Suprapubic skin (tissue), 3 donors: ENCODE data around the gene MRNIP.

ENCODE experiments used
- CTCF ChIP-seq, 2 donors: fragments of 200-600 bp in 1 of 2; fragments of 450-650 bp in 1 of 2; sonication (generic) in 1 of 2; IDR thresholded peaks; one replicate each; pipeline ENCODE4 v1.5.1; 2016 to 2019; ENCODE audit warnings: antibody characterized with exemption in 2 of 2, mild to moderate bottlenecking in 1 of 2, moderate library complexity in 1 of 2
- POLR2A ChIP-seq, 2 donors: fragments of 450-650 bp; IDR thresholded peaks; one replicate each; pipeline ENCODE4 v1.6.1; 2017; ENCODE audit warnings: antibody characterized with exemption in 2 of 2, mild to moderate bottlenecking in 2 of 2, moderate library complexity in 2 of 2

- TF ChIP-seq CTCF (IDR thresholded peaks at IDR 0.05) (no peak), POLR2A (IDR thresholded peaks at IDR 0.05) (no peak)
Observed at GRCh38 chr5:179895861-179896260, 37.2 kb upstream of the MRNIP start.
